ENCODE data around the gene KRTAP1-5. TPM values are rescaled to one million over a fixed set of nuclear protein-coding genes. Genes with fewer than 3 reads are reported as not detected.

The KRTAP1-5 gene
- 1.5 and 6.0 TPM in 2 replicates for total RNA-seq

GRCh38 chr17:41026715-41027471, at the start of gene KRTAP1-5:
TSS of gene KRTAP1-5 (minus strand) at chr17:41027208. CDS start at chr17:41027155, 53 bp downstream.

GRCh38 chr17:41065829-41066624, 39.0 kb upstream of the KRTAP1-5 start, which contains the start of gene KRTAP2-4:
TSS of gene KRTAP2-4 (minus strand) at chr17:41065879. CDS start at chr17:41065845, 34 bp downstream.

GRCh38 chr17:41060052-41060604, 33.1 kb upstream of the KRTAP1-5 start, which contains the start of gene KRTAP2-3:
TSS of gene KRTAP2-3 (minus strand) at chr17:41060114. CDS start at chr17:41060050, 64 bp downstream.

GRCh38 chr17:41055130-41055529, 28.1 kb upstream of the KRTAP1-5 start, which contains the start of gene KRTAP2-2:
TSS of gene KRTAP2-2 (minus strand) at chr17:41055230. CDS start at chr17:41055211, 19 bp downstream.

GRCh38 chr17:41046735-41047465, 19.9 kb upstream of the KRTAP1-5 start, which contains the start of gene KRTAP2-1:
TSS of gene KRTAP2-1 (minus strand) at chr17:41047316. CDS start at chr17:41047267, 49 bp downstream.

GRCh38 chr17:41040783-41041571, 14.0 kb upstream of the KRTAP1-5 start, which contains the start of gene KRTAP1-1:
TSS of gene KRTAP1-1 (minus strand) at chr17:41041450. CDS start at chr17:41041397, 53 bp downstream.

GRCh38 chr17:41034346-41034935, 7.4 kb upstream of the KRTAP1-5 start, which contains the start of gene KRTAP1-3:
TSS of gene KRTAP1-3 (minus strand) at chr17:41034874. CDS start at chr17:41034821, 53 bp downstream.

GRCh38 chr17:41029633-41030245, 2.7 kb upstream of the KRTAP1-5 start, which contains the start of gene KRTAP1-4:
TSS of gene KRTAP1-4 (minus strand) at chr17:41030195. CDS start at chr17:41030078, 117 bp downstream.

GRCh38 chr17:41008811-41009210, 18.2 kb downstream of the KRTAP1-5 start, which contains the start of gene KRTAP3-1:
TSS of gene KRTAP3-1 (minus strand) at chr17:41009128. CDS start at chr17:41009074, 54 bp downstream.

GRCh38 chr17:40999563-40999962, 27.4 kb downstream of the KRTAP1-5 start, which contains the start of gene KRTAP3-2:
TSS of gene KRTAP3-2 (minus strand) at chr17:40999906. CDS start at chr17:40999853, 53 bp downstream.

GRCh38 chr17:40993839-40994238, 33.2 kb downstream of the KRTAP1-5 start, which contains the start of gene KRTAP3-3:
TSS of gene KRTAP3-3 (minus strand) at chr17:40994164. CDS start at chr17:40994097, 67 bp downstream.

GRCh38 chr17:40984226-40984625, 42.8 kb downstream of the KRTAP1-5 start, which contains the start of gene KRT40:
TSS of gene KRT40 (minus strand) at chr17:40984326. CDS start at chr17:40984273, 53 bp downstream.

Small RNA genes within 50 kb of the gene (small RNA-seq; reads per million reads assigned to genes)
- gene KRTAP3-4P = not detected

Other genes with a start within 250 kb of the KRTAP1-5 start
- gene KRT27, start 244.7 kb downstream of the KRTAP1-5 start, total RNA-seq = not detected in 2 replicates
- not detected in 2 replicates for gene KRT28, start 227.2 kb downstream of the KRTAP1-5 start, total RNA-seq
- 2.1 and 3.4 TPM in 2 replicates for gene KRT10, start 204.6 kb downstream of the KRTAP1-5 start, total RNA-seq
- gene KRT12, start 160.0 kb downstream of the KRTAP1-5 start, total RNA-seq = not detected in 2 replicates
- not detected in 2 replicates for gene KRT20, start 142.0 kb downstream of the KRTAP1-5 start, total RNA-seq
- 0.16 and 0.85 TPM in 2 replicates for gene KRT23, start 89.6 kb downstream of the KRTAP1-5 start, total RNA-seq
- not detected in 2 replicates for gene KRT39, start 60.3 kb downstream of the KRTAP1-5 start, total RNA-seq
- not detected in 2 replicates for gene KRT40, start 42.9 kb downstream of the KRTAP1-5 start, total RNA-seq
- not detected in 2 replicates for gene KRTAP3-3, start 33.0 kb downstream of the KRTAP1-5 start, total RNA-seq
- gene KRTAP3-2, start 27.3 kb downstream of the KRTAP1-5 start, total RNA-seq = not detected in 2 replicates
- gene KRTAP3-1, start 18.1 kb downstream of the KRTAP1-5 start, total RNA-seq = not detected in 2 replicates
- gene KRTAP1-4, start 3.0 kb upstream of the KRTAP1-5 start, total RNA-seq = not detected in 2 replicates
- not detected in 2 replicates for gene KRTAP1-3, start 7.7 kb upstream of the KRTAP1-5 start, total RNA-seq
- gene KRTAP1-1, start 14.2 kb upstream of the KRTAP1-5 start, total RNA-seq = not detected in 2 replicates
- gene KRTAP2-1, start 20.1 kb upstream of the KRTAP1-5 start, total RNA-seq = not detected in 2 replicates
- not detected in 2 replicates for gene KRTAP2-2, start 28.0 kb upstream of the KRTAP1-5 start, total RNA-seq
- gene KRTAP2-3, start 32.9 kb upstream of the KRTAP1-5 start, total RNA-seq = not detected in 2 replicates
- not detected in 2 replicates for gene KRTAP2-4, start 38.7 kb upstream of the KRTAP1-5 start, total RNA-seq
- not detected in 2 replicates for gene KRTAP4-7, start 56.9 kb upstream of the KRTAP1-5 start, total RNA-seq
- not detected in 2 replicates for gene KRTAP4-8, start 70.9 kb upstream of the KRTAP1-5 start, total RNA-seq
- gene KRTAP4-16, start 75.0 kb upstream of the KRTAP1-5 start, total RNA-seq = not detected in 2 replicates
- gene KRTAP4-9, start 78.2 kb upstream of the KRTAP1-5 start, total RNA-seq = not detected in 2 replicates
- not detected in 2 replicates for gene KRTAP4-11, start 91.2 kb upstream of the KRTAP1-5 start, total RNA-seq
- gene KRTAP4-12, start 97.0 kb upstream of the KRTAP1-5 start, total RNA-seq = not detected in 2 replicates
- not detected in 2 replicates for gene KRTAP4-6, start 113.3 kb upstream of the KRTAP1-5 start, total RNA-seq
- not detected in 2 replicates for gene KRTAP4-5, start 122.6 kb upstream of the KRTAP1-5 start, total RNA-seq
- gene KRTAP4-4, start 133.5 kb upstream of the KRTAP1-5 start, total RNA-seq = not detected in 2 replicates
- gene KRTAP4-3, start 141.0 kb upstream of the KRTAP1-5 start, total RNA-seq = not detected in 2 replicates
- gene KRTAP4-2, start 151.0 kb upstream of the KRTAP1-5 start, total RNA-seq = not detected in 2 replicates
- not detected in 2 replicates for gene KRTAP4-1, start 157.7 kb upstream of the KRTAP1-5 start, total RNA-seq
- not detected in 2 replicates for gene KRTAP9-1, start 162.7 kb upstream of the KRTAP1-5 start, total RNA-seq
- gene KRTAP9-2, start 199.4 kb upstream of the KRTAP1-5 start, total RNA-seq = not detected in 2 replicates
- gene KRTAP9-3, start 205.2 kb upstream of the KRTAP1-5 start, total RNA-seq = not detected in 2 replicates
- not detected in 2 replicates for gene KRTAP9-8, start 210.8 kb upstream of the KRTAP1-5 start, total RNA-seq
- not detected in 2 replicates for gene KRTAP9-4, start 222.5 kb upstream of the KRTAP1-5 start, total RNA-seq
- gene KRTAP9-9, start 228.2 kb upstream of the KRTAP1-5 start, total RNA-seq = not detected in 2 replicates
- gene KRTAP9-6, start 238.2 kb upstream of the KRTAP1-5 start, total RNA-seq = not detected in 2 replicates
- gene KRTAP9-7, start 248.5 kb upstream of the KRTAP1-5 start, total RNA-seq = not detected in 2 replicates